ENCODE results near the gene ADRA2C.

- TF ChIP-seq CTCF (IDR thresholded peaks at IDR 0.05) (no peak), POLR2A (IDR thresholded peaks at IDR 0.05) (no peak), POLR2AphosphoS5 (IDR thresholded peaks at IDR 0.05) (no peak)
Measured at GRCh38 chr4:3742610-3743009, 23.6 kb upstream of the ADRA2C start.
